NCI-H2081 treated with DMSO at 0.1 percent for 48 hours (cell line): Measurements from ENCODE around the gene TMEM225.
"Not testable (repeated sequence)": the region's sequence is repeated elsewhere in the genome, so short reads cannot be mapped to it uniquely, and the experiment has no call there.

Experiments
- DNase-seq: peaks from one replicate; lab custom pipeline; 2025; lab: John Stamatoyannopoulos, UW

The TMEM225 gene

GRCh38 chr11:123885570-123885969 is at the start of gene TMEM225:
Gene TMEM225, minus strand, starts transcription at chr11:123885670. Its CDS starts 245 bp downstream, at chr11:123885425.
- no peak for DNase-seq

GRCh38 chr11:123924027-123924426 is 38.6 kb upstream of the TMEM225 start:
- DNase-seq = no peak

- DNase-seq = no peak
Observed at GRCh38 chr11:123920943-123921342, 35.5 kb upstream of the TMEM225 start.

- no peak for DNase-seq
Observed at GRCh38 chr11:123905826-123906225, 20.4 kb upstream of the TMEM225 start.

GRCh38 chr11:123904932-123905331 is 19.5 kb upstream of the TMEM225 start:
- DNase-seq = no peak

GRCh38 chr11:123903932-123904331 is 18.5 kb upstream of the TMEM225 start:
- no peak for DNase-seq

- DNase-seq = no peak
Observed at GRCh38 chr11:123901867-123902266, 16.4 kb upstream of the TMEM225 start, which contains the start of gene OR8D4. Gene OR8D4, plus strand, starts transcription at chr11:123902167. Its CDS starts 4,265 bp downstream, at chr11:123906432.

- no peak for DNase-seq
Observed at GRCh38 chr11:123899792-123900191, 14.3 kb upstream of the TMEM225 start.

GRCh38 chr11:123892031-123892430 is 6.6 kb upstream of the TMEM225 start:
- DNase-seq = no peak

- no peak for DNase-seq
Observed at GRCh38 chr11:123880912-123881311, 4.6 kb downstream of the TMEM225 start.

- DNase-seq = not testable (repeated sequence)
Observed at GRCh38 chr11:123867795-123868194, 17.7 kb downstream of the TMEM225 start.

- DNase-seq = not testable (repeated sequence)
Observed at GRCh38 chr11:123865293-123865692, 20.2 kb downstream of the TMEM225 start.

GRCh38 chr11:123859731-123860130 is 25.7 kb downstream of the TMEM225 start:
- DNase-seq = no peak

- DNase-seq = no peak
Observed at GRCh38 chr11:123856444-123856843, 29.0 kb downstream of the TMEM225 start.

GRCh38 chr11:123853038-123853437 is 32.4 kb downstream of the TMEM225 start:
- DNase-seq = no peak

- DNase-seq = no peak
Observed at GRCh38 chr11:123852321-123852720, 33.1 kb downstream of the TMEM225 start.

- no peak for DNase-seq
Observed at GRCh38 chr11:123851110-123851509, 34.4 kb downstream of the TMEM225 start.

- DNase-seq = no peak
Observed at GRCh38 chr11:123841174-123841573, 44.3 kb downstream of the TMEM225 start.

GRCh38 chr11:123839131-123839530 is 46.3 kb downstream of the TMEM225 start:
- DNase-seq = no peak

- DNase-seq = no peak
Observed at GRCh38 chr11:123838659-123839058, 46.8 kb downstream of the TMEM225 start.

- no peak for DNase-seq
Observed at GRCh38 chr11:123838199-123838598, 47.3 kb downstream of the TMEM225 start.

- DNase-seq = no peak
Observed at GRCh38 chr11:123833095-123833494, 52.4 kb downstream of the TMEM225 start.
